Lower leg skin (tissue), 3 donors: Measurements from ENCODE around the gene PPP6R3.
"Not testable (repeated sequence)": the region's sequence is repeated elsewhere in the genome, so short reads cannot be mapped to it uniquely, and the experiment has no call there.

Experiments used
- POLR2A ChIP-seq, 2 donors: fragments of 450-650 bp; IDR thresholded peaks; one replicate each; pipeline ENCODE4 v1.6.1; 2016 to 2017; ENCODE audit warnings: antibody characterized with exemption in 2 of 2, mild to moderate bottlenecking in 1 of 2, moderate library complexity in 1 of 2
- TF ChIP-seq, protein P1 (sequence below), 3 donors: fragments of 450-650 bp; IDR thresholded peaks; one replicate each; pipeline ENCODE4 v1.5.1; 2016; ENCODE audit warnings: antibody characterized with exemption in 3 of 3, mild to moderate bottlenecking in 3 of 3, moderate library complexity in 2 of 3

DNA sequence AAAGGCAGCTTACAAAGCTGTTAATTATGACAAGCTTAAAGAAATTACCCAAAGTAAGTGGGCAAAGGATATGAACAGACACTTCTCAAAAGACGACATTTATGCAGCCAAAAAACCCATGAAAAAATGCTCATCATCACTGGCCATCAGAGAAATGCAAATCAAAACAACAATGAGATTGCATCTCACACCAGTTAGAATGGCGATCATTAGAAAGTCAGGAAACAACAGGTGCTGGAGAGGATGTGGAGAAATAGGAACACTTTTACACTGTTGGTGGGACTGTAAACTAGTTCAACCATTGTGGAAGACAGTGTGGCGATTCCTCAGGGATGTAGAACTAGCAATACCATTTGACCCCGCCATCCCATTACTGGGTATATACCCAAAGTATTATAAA is 164.5 kb downstream of the PPP6R3 start:
- TF ChIP-seq, protein P1, sequence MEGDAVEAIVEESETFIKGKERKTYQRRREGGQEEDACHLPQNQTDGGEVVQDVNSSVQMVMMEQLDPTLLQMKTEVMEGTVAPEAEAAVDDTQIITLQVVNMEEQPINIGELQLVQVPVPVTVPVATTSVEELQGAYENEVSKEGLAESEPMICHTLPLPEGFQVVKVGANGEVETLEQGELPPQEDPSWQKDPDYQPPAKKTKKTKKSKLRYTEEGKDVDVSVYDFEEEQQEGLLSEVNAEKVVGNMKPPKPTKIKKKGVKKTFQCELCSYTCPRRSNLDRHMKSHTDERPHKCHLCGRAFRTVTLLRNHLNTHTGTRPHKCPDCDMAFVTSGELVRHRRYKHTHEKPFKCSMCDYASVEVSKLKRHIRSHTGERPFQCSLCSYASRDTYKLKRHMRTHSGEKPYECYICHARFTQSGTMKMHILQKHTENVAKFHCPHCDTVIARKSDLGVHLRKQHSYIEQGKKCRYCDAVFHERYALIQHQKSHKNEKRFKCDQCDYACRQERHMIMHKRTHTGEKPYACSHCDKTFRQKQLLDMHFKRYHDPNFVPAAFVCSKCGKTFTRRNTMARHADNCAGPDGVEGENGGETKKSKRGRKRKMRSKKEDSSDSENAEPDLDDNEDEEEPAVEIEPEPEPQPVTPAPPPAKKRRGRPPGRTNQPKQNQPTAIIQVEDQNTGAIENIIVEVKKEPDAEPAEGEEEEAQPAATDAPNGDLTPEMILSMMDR (IDR thresholded peaks at IDR 0.05), result not testable (repeated sequence)
- not testable (repeated sequence) for TF ChIP-seq POLR2A (IDR thresholded peaks at IDR 0.05)
